DMS153 treated with DMSO at 0.1 percent for 48 hours (cell line): ENCODE measurements around the gene IL18BP.

Experiments
- DNase-seq: peaks from one replicate; lab custom pipeline; 2025; ENCODE audit not compliant: unreplicated experiment; lab: John Stamatoyannopoulos, UW

IL18BP gene

GRCh38 chr11:71996517-71996916, 2.2 kb upstream of the IL18BP start:
- DNase-seq: no peak

- DNase-seq: no peak
Measured at GRCh38 chr11:71996946-71997345, 1.8 kb upstream of the IL18BP start.

- DNase-seq: no peak
Measured at GRCh38 chr11:71997594-71997993, 1.1 kb upstream of the IL18BP start.

GRCh38 chr11:71998061-71998460, 648 bp upstream of the IL18BP start:
- no peak for DNase-seq

- no peak for DNase-seq
Measured at GRCh38 chr11:71999362-71999761, 653 bp downstream of the IL18BP start.

- no peak for DNase-seq
Measured at GRCh38 chr11:71999798-72000197, 1.1 kb downstream of the IL18BP start.

- DNase-seq: no peak
Measured at GRCh38 chr11:72000202-72000867, 1.6 kb downstream of the IL18BP start.

GRCh38 chr11:72001285-72001684, 2.6 kb downstream of the IL18BP start:
- DNase-seq: no peak

GRCh38 chr11:72001834-72002591, 3.3 kb downstream of the IL18BP start:
- no peak for DNase-seq

- no peak for DNase-seq
Measured at GRCh38 chr11:72002841-72003775, 4.4 kb downstream of the IL18BP start.

- DNase-seq: no peak
Measured at GRCh38 chr11:72003776-72004171, 5.1 kb downstream of the IL18BP start.

GRCh38 chr11:72004515-72005346, 6.0 kb downstream of the IL18BP start:
- no peak for DNase-seq

GRCh38 chr11:72005347-72006260, 6.9 kb downstream of the IL18BP start:
- no peak for DNase-seq

GRCh38 chr11:72006309-72007088, 7.8 kb downstream of the IL18BP start:
- DNase-seq: no peak

GRCh38 chr11:72007089-72007476, 8.4 kb downstream of the IL18BP start:
- no peak for DNase-seq

- no peak for DNase-seq
Measured at GRCh38 chr11:72007587-72007986, 8.9 kb downstream of the IL18BP start.

GRCh38 chr11:72008728-72009127, 10.0 kb downstream of the IL18BP start:
- no peak for DNase-seq

GRCh38 chr11:72009156-72009555, 10.4 kb downstream of the IL18BP start:
- no peak for DNase-seq
